K562 (cell line): Measurements from ENCODE around the gene MRPL58. TPM values are rescaled to one million over a fixed set of nuclear protein-coding genes. Genes with fewer than 3 reads are reported as not detected.

Experiments
- ATAC-seq: fragments of 200-7000 bp; cut with Tn5 transposase; 3 replicates; pipeline ENCODE4 v1.9.1; 2020; ENCODE audit warnings: moderate library complexity
- BruUV-seq: library from RNA; stranded (reverse); fragments of 400-500 nt; replicated peaks from 2 replicates; lab custom pipeline; 2021; lab: Mats Ljungman, UMichigan
- CTCF ChIA-PET: fragments of 300-600 bp; formaldehyde crosslinking; extraction: SDS; loops from one replicate; lab custom pipeline; 2021; ENCODE audit warnings: low intra/inter-chr PET ratio; lab: Yijun Ruan, JAX
- POLR2A ChIA-PET: fragments of 300-600, 350-650 bp; sonication (Branson Sonifier 250); formaldehyde crosslinking; extraction: SDS; loops from one replicate; lab custom pipeline; 2021; ENCODE audit warnings: antibody characterized with exemption, inconsistent platforms; lab: Yijun Ruan, JAX
- DNase-seq, 4 experiments: peaks; one replicate each; pipeline versions ENCODE4 v3.0.0 to v3.0.0-alpha.2; 2011 to 2018; ENCODE audit warnings: low spot score in 3 of 4, mixed read lengths in 3 of 4; ENCODE audit errors: extremely low read depth in 1 of 4
- FAIRE-seq: peaks from 2 replicates; lab custom pipeline; 2011; peaks lifted over from hg19 to GRCh38; lab: Jason Lieb, UNC
- H2AFZ ChIP-seq: 2 replicates; pipeline ENCODE4 v1.6.0; 2011; ENCODE audit warnings: low read depth, low read length, control low read depth, inconsistent platforms
- H3K27ac ChIP-seq: fragments of 200-600 bp; 3 replicates; pipeline ENCODE4 v1.8.0; 2011; ENCODE audit warnings: low read depth, mild to moderate bottlenecking, control low read depth, inconsistent platforms, low read length, moderate library complexity, mixed read lengths; ENCODE audit errors: extremely low read depth
- H3K27me3 ChIP-seq, 2 experiments: fragments of 300-600 bp in 1 of 2; 2 replicates in 1 of 2; 3 replicates in 1 of 2; pipeline versions ENCODE4 v1.6.0 to v1.8.0; 2011; ENCODE audit warnings: inconsistent platforms in 2 of 2, low read length in 2 of 2, mild to moderate bottlenecking in 1 of 2, mixed read lengths in 1 of 2, moderate library complexity in 1 of 2; ENCODE audit not compliant: control insufficient read depth in 2 of 2, insufficient read depth in 2 of 2
- H3K36me3 ChIP-seq: fragments of 300-600 bp; 3 replicates; pipeline ENCODE4 v1.8.0; 2011; ENCODE audit warnings: mild to moderate bottlenecking, low read length, inconsistent platforms; ENCODE audit not compliant: control insufficient read depth, insufficient read depth
- H3K4me1 ChIP-seq, 2 experiments: fragments of 200-600 bp in 1 of 2; replicated peaks in 1 of 2; 2 replicates in 1 of 2; 3 replicates in 1 of 2; pipeline versions ENCODE4 v1.5.1 to v1.8.0; 2011; ENCODE audit warnings: inconsistent platforms in 2 of 2, low read length in 2 of 2, mild to moderate bottlenecking in 1 of 2, mixed read lengths in 1 of 2, moderate library complexity in 1 of 2; ENCODE audit not compliant: control insufficient read depth in 2 of 2, insufficient read depth in 2 of 2
- H3K4me2 ChIP-seq: 2 replicates; pipeline ENCODE4 v1.6.1; 2011; ENCODE audit warnings: low read length, control low read depth, inconsistent platforms, mixed read lengths; ENCODE audit not compliant: insufficient read depth
- H3K4me3 ChIP-seq: fragments of 200-600 bp; sonication (generic), shearing (Covaris generic); 2 replicates; pipeline ENCODE4 v1.5.1; 2016; ENCODE audit warnings: control low read depth, inconsistent platforms
- H3K79me2 ChIP-seq: fragments of 200-600 bp; 3 replicates; pipeline ENCODE4 v1.8.0; 2011; ENCODE audit warnings: low read length, inconsistent platforms; ENCODE audit not compliant: control insufficient read depth, insufficient read depth
- H3K9ac ChIP-seq, 2 experiments: 2 replicates each; pipeline versions ENCODE4 v1.6.0 to v1.6.1; 2011; ENCODE audit warnings: low read depth in 2 of 2, low read length in 2 of 2, control low read depth in 1 of 2, inconsistent platforms in 1 of 2, mild to moderate bottlenecking in 1 of 2, mixed read lengths in 1 of 2; ENCODE audit not compliant: insufficient read depth in 1 of 2
- H3K9me1 ChIP-seq: one replicate; pipeline ENCODE4 v1.6.0; 2011; ENCODE audit warnings: inconsistent platforms, mild to moderate bottlenecking, low read length, moderate library complexity; ENCODE audit not compliant: control insufficient read depth, insufficient read depth
- H3K9me3 ChIP-seq: replicated peaks from 2 replicates; pipeline ENCODE4 v1.5.1; 2011; ENCODE audit warnings: low read depth, low read length, inconsistent platforms; ENCODE audit not compliant: control insufficient read depth, insufficient read depth
- H4K20me1 ChIP-seq: replicated peaks from 2 replicates; pipeline ENCODE4 v1.6.1; 2011; ENCODE audit warnings: low read length, inconsistent platforms, mixed read lengths; ENCODE audit not compliant: control insufficient read depth, insufficient read depth
- BACH1 ChIP-seq: fragments of 200-800 bp; sonication (Bioruptor generic); IDR thresholded peaks from 2 replicates; pipeline ENCODE4 v1.6.1; 2016; ENCODE audit warnings: missing genetic modification characterization, missing compliant biosample characterization
- BDP1 ChIP-seq: IDR thresholded peaks from 3 replicates; pipeline ENCODE4 v1.6.1; 2011; ENCODE audit not compliant: insufficient read length, insufficient read depth
- EHMT2 ChIP-seq: fragments of 450-650 bp; IDR thresholded peaks from 2 replicates; pipeline ENCODE4 v1.6.1; 2018; ENCODE audit warnings: antibody characterized with exemption
- HNRNPK ChIP-seq: fragments of 200-400 bp; formaldehyde crosslinking; IDR thresholded peaks from one replicate; pipeline ENCODE4 v1.6.1; 2018; ENCODE audit warnings: mild to moderate bottlenecking, low read depth, low read length; ENCODE audit not compliant: poor library complexity, severe bottlenecking
- KAT7 ChIP-seq: sonication (generic); formaldehyde crosslinking; IDR thresholded peaks from 2 replicates; pipeline ENCODE4 v1.8.0; 2022; ENCODE audit warnings: missing genetic modification reagents, mild to moderate bottlenecking, borderline replicate concordance
- NCOA1 ChIP-seq: fragments of 450-650 bp; IDR thresholded peaks from 2 replicates; pipeline ENCODE4 v1.6.1; 2016; ENCODE audit warnings: low read depth
- RUNX1 ChIP-seq: sonication (generic); IDR thresholded peaks from 2 replicates; pipeline ENCODE4 v1.6.1; 2016; ENCODE audit warnings: antibody characterized with exemption, low read depth
- SETDB1 ChIP-seq: IDR thresholded peaks from one replicate; pipeline ENCODE4 v1.6.1; 2012; ENCODE audit warnings: low read length, control low read depth, inconsistent platforms
- WGBS: fragments of 100-300 bp; shearing (Covaris generic); methylation state at CpG from one replicate; pipeline ENCODE4 v1.1.6; 2016; ENCODE audit warnings: low coverage, mixed read lengths; ENCODE audit not compliant: insufficient coverage; ENCODE audit errors: missing lambda C conversion rate; 5-methylcytosine and 5-hydroxymethylcytosine counted together
- in situ Hi-C: fragments of 300-500 bp; cut with MboI; formaldehyde crosslinking; loops from 4 replicates; pipeline ENCODE4 v1.15.0; 2018; ENCODE audit warnings: inconsistent platforms, mixed read lengths
- intact Hi-C: fragments of 100-400 bp; cut with micrococcal nuclease; formaldehyde crosslinking; loops from 2 replicates; pipeline ENCODE4 v1.14.2; 2022
- polyA plus RNA-seq, 8 experiments: library from polyadenylated mRNA; depleted of rRNA in 4 of 8; stranded (reverse) in 5 of 8; unstranded in 3 of 8; fragments of >200 nt; fragmentation: Nextera tagmentation in 2 of 8; fragmentation: Illumina TruSeq in 1 of 8; extraction: Ambion mirVana in 2 of 8; extraction: Trizol in 1 of 8; gene quantifications; 2 replicates each; pipeline versions ENCODE4 v1.2.1 to v1.2.3, GENCODE V29; 2011 to 2014; ENCODE audit warnings: inconsistent platforms in 1 of 8, missing spikeins in 1 of 8
- total RNA-seq, 7 experiments: library from RNA; depleted of rRNA in 6 of 7; stranded (reverse); fragments of >200 nt in 6 of 7; fragmentation: Illumina TruSeq in 2 of 7; extraction: Trizol in 2 of 7; gene quantifications; 2 replicates each; pipeline versions ENCODE4 v1.2.1 to v1.2.3, GENCODE V29; 2011 to 2021; ENCODE audit warnings: low replicate concordance in 1 of 7
- TF ChIP-seq, protein P1 (sequence below): sonication (generic); formaldehyde crosslinking; IDR thresholded peaks from 2 replicates; pipeline ENCODE4 v1.4.0; 2020; ENCODE audit warnings: mild to moderate bottlenecking, missing genetic modification reagents
- TF ChIP-seq, protein P2 (sequence below): IDR thresholded peaks from 3 replicates; pipeline ENCODE4 v1.6.1; 2011; ENCODE audit warnings: borderline replicate concordance, mild to moderate bottlenecking; ENCODE audit not compliant: insufficient read length, insufficient read depth
- TF ChIP-seq, protein P3 (sequence below): fragments of 250-450 bp; sonication (Bioruptor Pico); IDR thresholded peaks from 2 replicates; pipeline ENCODE4 v1.8.0; 2021; ENCODE audit warnings: borderline replicate concordance, mild to moderate bottlenecking, moderate library complexity; ENCODE audit not compliant: poor library complexity, severe bottlenecking
- TF ChIP-seq, protein P4 (sequence below): sonication (generic); formaldehyde crosslinking; IDR thresholded peaks from 2 replicates; pipeline ENCODE4 v1.8.0; 2022; ENCODE audit warnings: mild to moderate bottlenecking, missing genetic modification reagents
- TF ChIP-seq, protein P5 (sequence below): fragments of 250-450 bp; sonication (Bioruptor Pico); IDR thresholded peaks from 2 replicates; pipeline ENCODE4 v1.8.0; 2021; ENCODE audit warnings: moderate library complexity, mild to moderate bottlenecking, inconsistent platforms

Gene MRPL58
- total and polyA plus RNA-seq, 9 of the 15 experiments (the other 6 are each of a cell fraction or from before 2014, with no cell fraction given): 30.8 to 107 (median 72.4) TPM

DNA sequence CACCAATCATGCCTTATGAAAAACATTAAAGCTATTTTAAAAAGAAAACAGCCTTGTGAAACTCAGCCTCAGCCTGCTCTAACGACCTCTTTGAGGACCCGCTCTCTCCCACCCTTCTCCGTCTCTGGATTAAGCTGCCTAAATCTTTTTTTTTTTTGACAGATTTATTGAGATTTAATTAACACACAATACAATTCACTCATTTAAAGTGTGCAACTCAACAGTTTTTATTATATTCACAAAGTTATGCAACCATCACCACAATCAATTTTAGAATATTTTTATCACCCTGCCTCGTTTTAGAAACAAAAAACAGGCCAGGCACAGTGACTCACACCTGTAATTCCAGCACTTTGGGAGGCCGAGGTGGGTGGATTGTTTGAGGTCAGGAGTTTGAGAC lies 16.6 kb upstream of the MRPL58 start (continued):
- TF ChIP-seq, protein P1, sequence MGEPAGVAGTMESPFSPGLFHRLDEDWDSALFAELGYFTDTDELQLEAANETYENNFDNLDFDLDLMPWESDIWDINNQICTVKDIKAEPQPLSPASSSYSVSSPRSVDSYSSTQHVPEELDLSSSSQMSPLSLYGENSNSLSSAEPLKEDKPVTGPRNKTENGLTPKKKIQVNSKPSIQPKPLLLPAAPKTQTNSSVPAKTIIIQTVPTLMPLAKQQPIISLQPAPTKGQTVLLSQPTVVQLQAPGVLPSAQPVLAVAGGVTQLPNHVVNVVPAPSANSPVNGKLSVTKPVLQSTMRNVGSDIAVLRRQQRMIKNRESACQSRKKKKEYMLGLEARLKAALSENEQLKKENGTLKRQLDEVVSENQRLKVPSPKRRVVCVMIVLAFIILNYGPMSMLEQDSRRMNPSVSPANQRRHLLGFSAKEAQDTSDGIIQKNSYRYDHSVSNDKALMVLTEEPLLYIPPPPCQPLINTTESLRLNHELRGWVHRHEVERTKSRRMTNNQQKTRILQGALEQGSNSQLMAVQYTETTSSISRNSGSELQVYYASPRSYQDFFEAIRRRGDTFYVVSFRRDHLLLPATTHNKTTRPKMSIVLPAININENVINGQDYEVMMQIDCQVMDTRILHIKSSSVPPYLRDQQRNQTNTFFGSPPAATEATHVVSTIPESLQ (CRISPR knock-in tag): no peak
- no peak for TF ChIP-seq EHMT2
- TF ChIP-seq, protein P2, sequence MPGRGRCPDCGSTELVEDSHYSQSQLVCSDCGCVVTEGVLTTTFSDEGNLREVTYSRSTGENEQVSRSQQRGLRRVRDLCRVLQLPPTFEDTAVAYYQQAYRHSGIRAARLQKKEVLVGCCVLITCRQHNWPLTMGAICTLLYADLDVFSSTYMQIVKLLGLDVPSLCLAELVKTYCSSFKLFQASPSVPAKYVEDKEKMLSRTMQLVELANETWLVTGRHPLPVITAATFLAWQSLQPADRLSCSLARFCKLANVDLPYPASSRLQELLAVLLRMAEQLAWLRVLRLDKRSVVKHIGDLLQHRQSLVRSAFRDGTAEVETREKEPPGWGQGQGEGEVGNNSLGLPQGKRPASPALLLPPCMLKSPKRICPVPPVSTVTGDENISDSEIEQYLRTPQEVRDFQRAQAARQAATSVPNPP: no peak
- TF ChIP-seq NCOA1: no peak

DNA sequence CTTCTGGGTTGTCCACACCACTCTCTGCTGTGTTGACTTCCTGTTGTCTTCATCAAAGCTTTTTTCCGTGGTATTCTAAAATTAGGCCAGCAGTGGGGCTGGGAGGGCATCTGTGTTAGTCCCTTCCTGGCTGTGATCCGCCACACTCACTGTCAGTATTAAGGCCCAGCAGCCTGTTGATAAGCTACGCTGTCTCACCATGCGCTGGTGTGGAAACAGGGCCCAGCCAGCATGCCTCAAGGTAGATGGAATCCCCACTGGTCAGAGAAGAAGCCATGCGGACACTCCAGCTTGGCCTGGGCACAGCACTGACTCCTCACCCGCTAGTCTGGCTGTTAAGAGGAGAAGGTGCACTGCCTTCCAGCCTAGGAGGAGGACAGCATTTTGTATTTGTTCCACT lies 13.7 kb upstream of the MRPL58 start:
- H3K9me1 ChIP-seq: no peaks in the 10 kb centered on the region
- ChIA-PET CTCF (no interaction called here), POLR2A (interaction anchor here (0.7 to 7.2 kb wide), 5 partner anchors 9 to 50 kb away, joined by 3 to 56 read pairs (median 7); partner anchors contain the start of genes CDR2L and MRPL58)
- H3K27me3 ChIP-seq: no peaks in the 10 kb centered on the region
- ATAC-seq (peak; percentile 31; the same call in 1 of the 3 replicates), FAIRE-seq (no peak), DNase-seq (no peak)
- H3K79me2 ChIP-seq: no peaks in the 10 kb centered on the region
- peak overlapping the region in 1 of 2 experiments; percentile 14; a peak in 1 of 4 replicates for H3K9ac ChIP-seq
- H4K20me1 ChIP-seq: no peaks in the 10 kb centered on the region
- H2AFZ ChIP-seq: no peak overlapping the region
- peaks cover 21% of the 10 kb centered on the region; the same call in 1 of the 3 replicates for H3K36me3 ChIP-seq
- H3K27ac ChIP-seq: no peak overlapping the region
- intact Hi-C loops (no loop called here), in situ Hi-C loops (no loop called here)
- 64% methylated on average over 6 of the region's 6 CpGs for WGBS
- no peaks in the 10 kb centered on the region for H3K9me3 ChIP-seq
- peaks cover 0 to 10% of the 10 kb centered on the region in 2 experiments; a peak in 2 of 5 replicates for H3K4me1 ChIP-seq
- no peak overlapping the region for H3K4me2 ChIP-seq
- no TSS peak for BruUV-seq
- H3K4me3 ChIP-seq: no peak overlapping the region
- TF ChIP-seq SETDB1 (no peak), BACH1 (no peak), BDP1 (no peak), RUNX1 (no peak), KAT7 (CRISPR knock-in tag) (no peak), HNRNPK (no peak)
- TF ChIP-seq, protein P3, sequence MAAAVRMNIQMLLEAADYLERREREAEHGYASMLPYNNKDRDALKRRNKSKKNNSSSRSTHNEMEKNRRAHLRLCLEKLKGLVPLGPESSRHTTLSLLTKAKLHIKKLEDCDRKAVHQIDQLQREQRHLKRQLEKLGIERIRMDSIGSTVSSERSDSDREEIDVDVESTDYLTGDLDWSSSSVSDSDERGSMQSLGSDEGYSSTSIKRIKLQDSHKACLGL (CRISPR knock-in tag): no peak
- TF ChIP-seq, protein P4, sequence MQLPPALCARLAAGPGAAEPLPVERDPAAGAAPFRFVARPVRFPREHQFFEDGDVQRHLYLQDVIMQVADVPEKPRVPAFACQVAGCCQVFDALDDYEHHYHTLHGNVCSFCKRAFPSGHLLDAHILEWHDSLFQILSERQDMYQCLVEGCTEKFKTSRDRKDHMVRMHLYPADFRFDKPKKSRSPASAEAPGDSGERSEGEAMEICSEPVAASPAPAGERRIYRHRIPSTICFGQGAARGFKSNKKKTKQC: no peak
- TF ChIP-seq, protein P5, sequence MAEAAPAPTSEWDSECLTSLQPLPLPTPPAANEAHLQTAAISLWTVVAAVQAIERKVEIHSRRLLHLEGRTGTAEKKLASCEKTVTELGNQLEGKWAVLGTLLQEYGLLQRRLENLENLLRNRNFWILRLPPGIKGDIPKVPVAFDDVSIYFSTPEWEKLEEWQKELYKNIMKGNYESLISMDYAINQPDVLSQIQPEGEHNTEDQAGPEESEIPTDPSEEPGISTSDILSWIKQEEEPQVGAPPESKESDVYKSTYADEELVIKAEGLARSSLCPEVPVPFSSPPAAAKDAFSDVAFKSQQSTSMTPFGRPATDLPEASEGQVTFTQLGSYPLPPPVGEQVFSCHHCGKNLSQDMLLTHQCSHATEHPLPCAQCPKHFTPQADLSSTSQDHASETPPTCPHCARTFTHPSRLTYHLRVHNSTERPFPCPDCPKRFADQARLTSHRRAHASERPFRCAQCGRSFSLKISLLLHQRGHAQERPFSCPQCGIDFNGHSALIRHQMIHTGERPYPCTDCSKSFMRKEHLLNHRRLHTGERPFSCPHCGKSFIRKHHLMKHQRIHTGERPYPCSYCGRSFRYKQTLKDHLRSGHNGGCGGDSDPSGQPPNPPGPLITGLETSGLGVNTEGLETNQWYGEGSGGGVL (CRISPR knock-in tag): no peak
